Neutrophil (primary cell): ENCODE measurements around the gene CPN2.

Experiments used
- H3K27ac ChIP-seq: fragments of 200-600 bp; sonication (generic); 2 replicates; pipeline ENCODE4 v1.5.1; 2016; ENCODE audit warnings: mild to moderate bottlenecking, moderate library complexity
- H3K27me3 ChIP-seq: fragments of 200-600 bp; sonication (generic); 2 replicates; pipeline ENCODE4 v1.6.0; 2016; ENCODE audit warnings: mild to moderate bottlenecking
- H3K36me3 ChIP-seq: fragments of 200-600 bp; sonication (generic); 2 replicates; pipeline ENCODE4 v1.5.1; 2017
- H3K4me1 ChIP-seq, 2 experiments: fragments of 200-600 bp in 1 of 2; sonication (generic) in 1 of 2; 1 replicate in 1 of 2; 2 replicates in 1 of 2; pipeline versions ENCODE4 v1.5.1 to v1.6.1; 2013 to 2016; ENCODE audit warnings: low read depth in 1 of 2, low read length in 1 of 2, mild to moderate bottlenecking in 1 of 2, moderate library complexity in 1 of 2; ENCODE audit not compliant: control insufficient read depth in 1 of 2, insufficient read depth in 1 of 2
- H3K4me3 ChIP-seq, 2 experiments: fragments of 200-600 bp in 1 of 2; sonication (generic) in 1 of 2; 1 replicate in 1 of 2; 2 replicates in 1 of 2; pipeline ENCODE4 v1.5.1; 2013 to 2016; ENCODE audit warnings: low read depth in 1 of 2, low read length in 1 of 2, mild to moderate bottlenecking in 1 of 2, moderate library complexity in 1 of 2
- H3K9me3 ChIP-seq: fragments of 200-600 bp; sonication (generic); 2 replicates; pipeline ENCODE4 v1.5.1; 2016
- CTCF ChIP-seq: fragments of 200-600 bp; sonication (generic); IDR thresholded peaks from 2 replicates; pipeline ENCODE4 v1.5.1; 2016; ENCODE audit warnings: antibody characterized with exemption

Gene CPN2

GRCh38 chr3:194332858-194333211 is 18.3 kb downstream of the CPN2 start:
- H3K4me1 ChIP-seq = peaks cover 6 to 8% of the 10 kb centered on the region in 2 experiments
- TF ChIP-seq CTCF = no peak
- no peaks in the 10 kb centered on the region for H3K36me3 ChIP-seq
- no peak overlapping the region for H3K27ac ChIP-seq
- H3K27me3 ChIP-seq = peaks cover 50% of the 10 kb centered on the region
- H3K4me3 ChIP-seq = no peak overlapping the region
- no peaks in the 10 kb centered on the region for H3K9me3 ChIP-seq

GRCh38 chr3:194330579-194330978 is 20.5 kb downstream of the CPN2 start:
- Histone ChIP-seq H3K27me3 (peaks cover 49% of the 10 kb centered on the region), H3K27ac (no peak overlapping the region), H3K9me3 (no peaks in the 10 kb centered on the region), H3K36me3 (no peaks in the 10 kb centered on the region), H3K4me3 (no peak overlapping the region), H3K4me1 (peaks cover 6 to 8% of the 10 kb centered on the region in 2 experiments)
- no peak for TF ChIP-seq CTCF

GRCh38 chr3:194330160-194330559 is 21.0 kb downstream of the CPN2 start:
- Histone ChIP-seq H3K27me3 (peaks cover 53% of the 10 kb centered on the region), H3K27ac (no peak overlapping the region), H3K4me3 (no peak overlapping the region), H3K4me1 (peaks cover 6 to 8% of the 10 kb centered on the region in 2 experiments), H3K36me3 (no peaks in the 10 kb centered on the region), H3K9me3 (no peaks in the 10 kb centered on the region)
- TF ChIP-seq CTCF = no peak

GRCh38 chr3:194329583-194329965 is 21.6 kb downstream of the CPN2 start:
- H3K36me3 ChIP-seq = no peaks in the 10 kb centered on the region
- no peak overlapping the region for H3K27ac ChIP-seq
- H3K9me3 ChIP-seq = no peaks in the 10 kb centered on the region
- peaks cover 58% of the 10 kb centered on the region for H3K27me3 ChIP-seq
- H3K4me3 ChIP-seq = no peak overlapping the region
- H3K4me1 ChIP-seq = peaks cover 6 to 8% of the 10 kb centered on the region in 2 experiments
- TF ChIP-seq CTCF = no peak

GRCh38 chr3:194328942-194329582 is 22.1 kb downstream of the CPN2 start:
- Histone ChIP-seq H3K27me3 (peaks cover 58% of the 10 kb centered on the region), H3K4me3 (no peak overlapping the region), H3K27ac (no peak overlapping the region), H3K9me3 (no peaks in the 10 kb centered on the region), H3K36me3 (no peaks in the 10 kb centered on the region), H3K4me1 (peaks cover 6 to 8% of the 10 kb centered on the region in 2 experiments)
- TF ChIP-seq CTCF = no peak
